Body of pancreas (tissue), 4 donors: ENCODE results near the gene C18orf54. TPM values are rescaled to one million over a fixed set of nuclear protein-coding genes. Genes with fewer than 3 reads are reported as not detected.
A peak's percentile ranks its signal among the peaks of the same experiment; 100 is the strongest.

Source experiments
- ATAC-seq: fragments of 150-250 bp; one replicate; pipeline ENCODE4 v1.9.1; 2016
- DNase-seq, 4 donors: peaks; one replicate each; pipeline ENCODE4 v3.0.0-alpha.2; 2019
- H3K27ac ChIP-seq, 4 donors: fragments of 200-600 bp; sonication (generic); 1 replicate in 3 of 4; 2 replicates in 1 of 4; pipeline versions ENCODE4 v1.5.1 to v1.6.1; 2016 to 2019; ENCODE audit warnings: mild to moderate bottlenecking in 1 of 4, mixed read lengths in 1 of 4, moderate library complexity in 1 of 4
- H3K27me3 ChIP-seq, 2 donors: fragments of 200-600 bp; sonication (generic); one replicate each; pipeline ENCODE4 v1.6.0; 2016; ENCODE audit warnings: mild to moderate bottlenecking in 1 of 2
- H3K36me3 ChIP-seq, 2 donors: fragments of 200-600 bp; sonication (generic); replicated peaks in 1 of 2; 2 replicates each; pipeline ENCODE4 v1.5.1; 2016; ENCODE audit warnings: low read depth in 2 of 2; ENCODE audit not compliant: insufficient read depth in 1 of 2
- H3K4me1 ChIP-seq: fragments of 200-600 bp; sonication (generic); one replicate; pipeline ENCODE4 v1.6.0; 2016
- H3K4me3 ChIP-seq, 2 donors: fragments of 200-600 bp; sonication (generic); 1 replicate in 1 of 2; 2 replicates in 1 of 2; pipeline ENCODE4 v1.5.1; 2016 to 2019
- H3K9me3 ChIP-seq, 3 donors: fragments of 200-600 bp; sonication (generic); 1 replicate in 2 of 3; 2 replicates in 1 of 3; pipeline ENCODE4 v1.5.1; 2016
- POLR2A ChIP-seq, 3 donors: fragments of 450-650 bp; IDR thresholded peaks; one replicate each; pipeline ENCODE4 v1.6.1; 2016; ENCODE audit warnings: antibody characterized with exemption in 3 of 3, mild to moderate bottlenecking in 2 of 3
- WGBS, 2 donors: methylation state at CpG; one replicate each; pipeline ENCODE4 v1.1.5; 2017; 5-methylcytosine and 5-hydroxymethylcytosine counted together
- intact Hi-C: fragments of 100-400 bp; cut with DNase I; formaldehyde crosslinking; loops from one replicate; pipeline ENCODE4 v1.15.1; 2023
- small RNA-seq: library from RNA; depleted of rRNA; stranded (forward); fragments of <200 nt; gene quantifications from one replicate; pipeline ENCODE3, GENCODE V24; 2016
- total RNA-seq, 2 donors: library from RNA; depleted of rRNA; stranded (reverse); fragments of >200 nt; gene quantifications; one replicate each; pipeline ENCODE4 v1.1.0, GENCODE V29; 2016
- TF ChIP-seq, protein P1 (sequence below), 7 experiments: fragments of 450-650 bp in 4 of 7; fragments of 200-600 bp in 3 of 7; sonication (generic) in 3 of 7; IDR thresholded peaks; one replicate each; pipeline ENCODE4 v1.5.1; 2016 to 2019; ENCODE audit warnings: antibody characterized with exemption in 7 of 7

C18orf54 gene
- total RNA-seq, 2 donors from 2014 or later: 0.33 to 2.6 TPM

DNA sequence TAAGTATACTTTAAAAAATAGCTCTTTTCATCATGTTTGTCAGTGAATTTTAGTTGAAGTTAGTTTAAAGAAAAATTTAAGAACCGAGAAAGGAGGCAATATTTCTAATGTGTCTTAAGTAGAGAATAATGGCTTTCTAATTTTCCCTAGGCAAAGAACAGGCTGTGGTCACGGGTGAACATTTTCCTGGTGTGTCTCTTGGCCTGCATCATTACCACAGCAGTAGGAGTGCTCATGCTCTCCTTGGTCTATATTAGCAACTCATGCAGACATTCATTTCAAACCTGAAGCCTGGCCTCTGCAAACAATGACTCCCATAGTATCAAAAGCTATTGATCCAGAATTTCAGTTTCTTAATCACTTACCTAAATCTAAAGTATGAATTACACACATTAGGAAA, 57.4 kb downstream of the C18orf54 start:
- Histone ChIP-seq H3K9me3 (no peaks in the 10 kb centered on the region), H3K4me3 (no peak overlapping the region), H3K27ac (no peak overlapping the region), H3K27me3 (no peaks in the 10 kb centered on the region), H3K4me1 (no peaks in the 10 kb centered on the region), H3K36me3 (no peaks in the 10 kb centered on the region)
- no peak for DNase-seq
- ATAC-seq: no peak
- intact Hi-C loops: no loop called here
- WGBS, 2 donors: 80% methylated on average over 2 of the region's 2 CpGs
- TF ChIP-seq, protein P1, sequence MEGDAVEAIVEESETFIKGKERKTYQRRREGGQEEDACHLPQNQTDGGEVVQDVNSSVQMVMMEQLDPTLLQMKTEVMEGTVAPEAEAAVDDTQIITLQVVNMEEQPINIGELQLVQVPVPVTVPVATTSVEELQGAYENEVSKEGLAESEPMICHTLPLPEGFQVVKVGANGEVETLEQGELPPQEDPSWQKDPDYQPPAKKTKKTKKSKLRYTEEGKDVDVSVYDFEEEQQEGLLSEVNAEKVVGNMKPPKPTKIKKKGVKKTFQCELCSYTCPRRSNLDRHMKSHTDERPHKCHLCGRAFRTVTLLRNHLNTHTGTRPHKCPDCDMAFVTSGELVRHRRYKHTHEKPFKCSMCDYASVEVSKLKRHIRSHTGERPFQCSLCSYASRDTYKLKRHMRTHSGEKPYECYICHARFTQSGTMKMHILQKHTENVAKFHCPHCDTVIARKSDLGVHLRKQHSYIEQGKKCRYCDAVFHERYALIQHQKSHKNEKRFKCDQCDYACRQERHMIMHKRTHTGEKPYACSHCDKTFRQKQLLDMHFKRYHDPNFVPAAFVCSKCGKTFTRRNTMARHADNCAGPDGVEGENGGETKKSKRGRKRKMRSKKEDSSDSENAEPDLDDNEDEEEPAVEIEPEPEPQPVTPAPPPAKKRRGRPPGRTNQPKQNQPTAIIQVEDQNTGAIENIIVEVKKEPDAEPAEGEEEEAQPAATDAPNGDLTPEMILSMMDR (IDR thresholded peaks at IDR 0.05): no peak

- intact Hi-C loops: no loop called here
- no peaks in the 10 kb centered on the region for H3K4me1 ChIP-seq
- DNase-seq (no peak), ATAC-seq (peak; percentile 47)
- no peaks in the 10 kb centered on the region for H3K36me3 ChIP-seq
- H3K27ac ChIP-seq: no peak overlapping the region
- no peaks in the 10 kb centered on the region for H3K9me3 ChIP-seq
- 76 to 80% methylated on average over 3 of the region's 3 CpGs for WGBS, 2 donors
- no peak overlapping the region for H3K4me3 ChIP-seq
- H3K27me3 ChIP-seq: no peaks in the 10 kb centered on the region
- TF ChIP-seq POLR2A (IDR thresholded peaks at IDR 0.05): no peak
- TF ChIP-seq, protein P1 (IDR thresholded peaks at IDR 0.05): no peak
Measured at GRCh38 chr18:54416436-54416835, 58.7 kb downstream of the C18orf54 start.

- H3K27me3 ChIP-seq: no peaks in the 10 kb centered on the region
- 35 to 55% methylated on average over 2 of the region's 2 CpGs for WGBS, 2 donors
- no peak overlapping the region for H3K27ac ChIP-seq
- H3K4me3 ChIP-seq: no peak overlapping the region
- no peak for DNase-seq
- intact Hi-C loops: no loop called here
- H3K36me3 ChIP-seq: no peaks in the 10 kb centered on the region
- no peak for ATAC-seq
- H3K4me1 ChIP-seq: no peaks in the 10 kb centered on the region
- H3K9me3 ChIP-seq: no peaks in the 10 kb centered on the region
- TF ChIP-seq, protein P1 (IDR thresholded peaks at IDR 0.05): no peak
- no peak for TF ChIP-seq POLR2A (IDR thresholded peaks at IDR 0.05)
Measured at GRCh38 chr18:54423831-54424230, 66.1 kb downstream of the C18orf54 start.

DNA sequence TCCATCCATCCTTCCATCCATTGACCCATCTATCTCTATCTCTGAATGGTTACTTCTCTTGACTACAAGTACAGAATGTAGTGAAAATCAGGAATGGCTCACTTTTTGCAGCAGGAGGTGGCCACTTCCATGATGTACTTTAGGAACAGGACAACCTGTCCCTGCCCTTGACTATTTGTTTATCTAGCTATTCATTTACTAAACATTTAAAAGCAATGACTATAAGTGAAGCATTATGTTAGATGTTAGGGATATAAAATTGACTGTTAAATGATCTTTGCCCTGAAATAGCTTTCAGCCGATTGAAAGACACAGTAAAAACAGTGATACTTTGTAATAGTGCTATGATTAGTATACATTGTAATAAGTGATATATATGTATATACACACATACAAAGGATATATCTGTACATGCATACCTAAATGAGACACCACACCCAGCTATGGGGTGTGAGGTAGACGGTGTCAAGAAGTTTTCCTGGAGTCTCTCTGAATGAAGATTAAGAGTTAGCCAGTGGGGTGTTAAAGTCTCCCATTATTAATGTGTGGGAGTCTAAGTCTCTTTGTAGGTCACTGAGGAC, 68.5 kb downstream of the C18orf54 start:
- DNase-seq: no peak
- no peaks in the 10 kb centered on the region for H3K4me1 ChIP-seq
- no peak for TF ChIP-seq POLR2A (IDR thresholded peaks at IDR 0.05)
- TF ChIP-seq, protein P1 (IDR thresholded peaks at IDR 0.05): no peak
- intact Hi-C loops: no loop called here
- H3K4me3 ChIP-seq: no peak overlapping the region
- H3K9me3 ChIP-seq: no peaks in the 10 kb centered on the region
- no peaks in the 10 kb centered on the region for H3K27me3 ChIP-seq
- ATAC-seq: no peak
- H3K27ac ChIP-seq: no peak overlapping the region
- WGBS, 2 donors: 48 to 51% methylated on average over 2 of the region's 2 CpGs
- H3K36me3 ChIP-seq: no peaks in the 10 kb centered on the region

Small RNA genes lying within 50 kb of the gene (small RNA-seq; reads per million reads assigned to genes)
- not detected for gene SNRPGP2

Other genes with a start within 250 kb of the C18orf54 start
- 10 to 100 TPM; 26.4 to 29.1 TPM for gene MBD2, start 133.2 kb upstream of the C18orf54 start, total RNA-seq
- gene POLI, start 88.4 kb upstream of the C18orf54 start, total RNA-seq: 10 to 100 TPM; 30.7 to 34.2 TPM
- not detected for gene STARD6, start within 50 bp of the C18orf54 start, total RNA-seq
- gene DYNAP, start 233.3 kb downstream of the C18orf54 start, total RNA-seq: not detected